PC-3 (cell line): ENCODE data around the gene LHX5. TPM values are rescaled to one million over a fixed set of nuclear protein-coding genes. Genes with fewer than 3 reads are reported as not detected.

Experiments
- ATAC-seq: fragments of 200-7000 bp; cut with Tn5 transposase; 2 replicates; pipeline ENCODE4 v1.9.1; 2020; ENCODE audit warnings: mild to moderate bottlenecking, moderate library complexity
- BruUV-seq: library from RNA; stranded (reverse); fragments of 400-500 nt; replicated peaks from 2 replicates; lab custom pipeline; 2021; lab: Mats Ljungman, UMichigan
- CTCF ChIA-PET: fragments of 300-600 bp; sonication (Branson Sonifier 250); formaldehyde crosslinking; loops from one replicate; lab custom pipeline; 2022; ENCODE audit warnings: antibody characterized with exemption; lab: Charles Lee
- POLR2A ChIA-PET: fragments of 300-600 bp; sonication (Branson Sonifier 250); formaldehyde crosslinking; loops from one replicate; lab custom pipeline; 2022; ENCODE audit warnings: antibody characterized with exemption; ENCODE audit not compliant: unreplicated experiment; lab: Charles Lee
- DNase-seq: peaks from one replicate; pipeline ENCODE4 v3.0.0-alpha.2; 2015
- H2AFZ ChIP-seq: fragments of 300-600 bp; sonication (generic); 2 replicates; pipeline ENCODE4 v1.6.0; 2016; ENCODE audit warnings: antibody characterized with exemption, low read length
- H3F3A ChIP-seq: fragments of 300-600 bp; sonication (generic); one replicate; pipeline ENCODE4 v1.6.0; 2017; ENCODE audit warnings: antibody characterized with exemption, low read length, control low read depth, mild to moderate bottlenecking; ENCODE audit not compliant: unreplicated experiment
- H3K27ac ChIP-seq: fragments of 300-600 bp; sonication (generic); 2 replicates; pipeline ENCODE4 v1.5.1; 2016; ENCODE audit warnings: mild to moderate bottlenecking, low read length
- H3K27me3 ChIP-seq: fragments of 300-600 bp; sonication (generic); 2 replicates; pipeline ENCODE4 v1.6.1; 2016; ENCODE audit warnings: low read length, mixed read lengths
- H3K36me3 ChIP-seq: fragments of 300-600 bp; sonication (generic); 2 replicates; pipeline ENCODE4 v1.6.1; 2016; ENCODE audit warnings: low read depth, mixed run types, low read length, mixed read lengths
- H3K4me1 ChIP-seq: fragments of 300-600 bp; sonication (generic); 2 replicates; pipeline ENCODE4 v1.5.1; 2016; ENCODE audit warnings: low read length; ENCODE audit not compliant: insufficient read depth
- H3K4me2 ChIP-seq: fragments of 300-600 bp; sonication (generic); 2 replicates; pipeline ENCODE4 v1.6.0; 2016; ENCODE audit warnings: low read length
- H3K4me3 ChIP-seq: fragments of 300-600 bp; sonication (generic); 2 replicates; pipeline ENCODE4 v1.5.1; 2016; ENCODE audit warnings: mild to moderate bottlenecking, low read length, mixed read lengths
- H3K79me2 ChIP-seq: fragments of 300-600 bp; sonication (generic); 2 replicates; pipeline ENCODE4 v1.6.1; 2017; ENCODE audit warnings: low read length, mixed read lengths
- H3K9ac ChIP-seq: fragments of 300-600 bp; sonication (generic); 2 replicates; pipeline ENCODE4 v1.6.0; 2016; ENCODE audit warnings: mild to moderate bottlenecking, low read length
- H3K9me2 ChIP-seq: fragments of 300-600 bp; sonication (generic); replicated peaks from 2 replicates; pipeline ENCODE4 v1.6.1; 2016; ENCODE audit warnings: mixed run types, low read length, mixed read lengths
- H3K9me3 ChIP-seq: fragments of 300-600 bp; sonication (generic); 2 replicates; pipeline ENCODE4 v1.6.1; 2016; ENCODE audit warnings: low read length, mixed read lengths
- H4K20me1 ChIP-seq: fragments of 300-600 bp; sonication (generic); 2 replicates; pipeline ENCODE4 v1.6.1; 2016; ENCODE audit warnings: low read length, mixed read lengths
- EZH2 ChIP-seq: fragments of 300-600 bp; sonication (generic); IDR thresholded peaks from one replicate; pipeline ENCODE4 v1.6.1; 2017; ENCODE audit warnings: antibody characterized with exemption, mild to moderate bottlenecking, low read length; ENCODE audit not compliant: unreplicated experiment
- EZH2phosphoT487 ChIP-seq: fragments of 300-600 bp; sonication (generic); IDR thresholded peaks from 2 replicates; pipeline ENCODE4 v1.6.1; 2018; ENCODE audit warnings: mild to moderate bottlenecking, antibody characterized with exemption, low read length, borderline replicate concordance
- intact Hi-C: fragments of 100-400 bp; cut with micrococcal nuclease; formaldehyde crosslinking; loops from 2 replicates; pipeline ENCODE4 v1.9.0; 2023
- total RNA-seq: library from RNA; depleted of rRNA; stranded (reverse); fragments of >200 nt; gene quantifications from 2 replicates; pipeline ENCODE4 v1.2.3, GENCODE V29; 2014
- TF ChIP-seq, protein P1 (sequence below): fragments of 300-600 bp; sonication (generic); conservative IDR thresholded peaks from 2 replicates; pipeline ENCODE4 v1.5.1; 2017; ENCODE audit warnings: antibody characterized with exemption, low read depth, mild to moderate bottlenecking, low read length

The LHX5 gene
- total RNA-seq, 1 experiment from 2014 or later, result 0.26 TPM

DNA sequence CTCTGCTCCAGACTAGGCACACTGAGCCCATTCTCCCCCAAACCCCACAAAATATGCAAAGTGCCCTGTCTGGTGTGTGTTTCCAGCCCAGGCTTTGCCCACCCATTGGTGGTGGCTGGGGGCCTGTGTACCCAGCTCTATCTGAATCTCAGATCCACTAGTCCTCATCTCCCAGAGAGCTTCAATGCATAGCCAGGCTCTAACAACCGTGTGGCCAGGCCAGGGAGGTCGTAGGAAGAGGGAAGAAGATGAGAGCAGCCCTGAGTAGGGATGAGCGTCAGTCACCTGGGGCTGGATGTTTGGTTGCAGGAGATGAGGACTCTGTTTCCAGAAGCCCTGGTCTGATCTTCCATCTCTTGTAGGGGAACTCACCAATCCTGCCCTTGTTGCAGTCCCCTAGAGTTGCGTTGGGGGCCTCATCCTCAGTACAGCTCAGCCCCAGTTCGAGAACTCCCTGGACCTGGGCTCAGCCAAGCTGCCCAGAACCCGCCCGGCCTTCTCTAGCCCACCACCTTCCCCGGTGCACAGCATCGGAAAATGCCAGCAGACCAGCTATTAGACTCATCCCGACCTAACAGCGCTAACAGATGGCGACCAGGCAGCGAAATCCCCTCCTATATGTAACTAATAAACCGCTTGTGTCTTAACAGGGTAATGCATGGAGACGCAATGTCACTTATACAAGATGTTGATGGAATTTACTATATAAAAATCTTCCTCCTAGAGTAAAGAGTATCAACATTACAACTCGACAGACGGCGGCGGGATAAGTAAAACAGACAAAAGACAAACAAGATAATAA, 3.2 kb upstream of the LHX5 start:
- Histone ChIP-seq H3K27ac (no peak overlapping the region), H3K36me3 (no peaks in the 10 kb centered on the region), H3K9ac (no peak overlapping the region), H3F3A (no peaks in the 10 kb centered on the region), H4K20me1 (no peaks in the 10 kb centered on the region), H3K27me3 (peaks cover 96% of the 10 kb centered on the region), H3K4me2 (no peak overlapping the region), H3K79me2 (no peaks in the 10 kb centered on the region), H3K4me1 (no peaks in the 10 kb centered on the region), H3K9me3 (no peaks in the 10 kb centered on the region), H2AFZ (no peak overlapping the region), H3K4me3 (no peak overlapping the region), H3K9me2 (no peaks in the 10 kb centered on the region)
- no peak for ATAC-seq
- intact Hi-C loops, result no loop called here
- POLR2A ChIA-PET, result no interaction called here
- DNase-seq, result no peak
- no TSS peak for BruUV-seq
- CTCF ChIA-PET, result no interaction called here
- TF ChIP-seq, protein P1, sequence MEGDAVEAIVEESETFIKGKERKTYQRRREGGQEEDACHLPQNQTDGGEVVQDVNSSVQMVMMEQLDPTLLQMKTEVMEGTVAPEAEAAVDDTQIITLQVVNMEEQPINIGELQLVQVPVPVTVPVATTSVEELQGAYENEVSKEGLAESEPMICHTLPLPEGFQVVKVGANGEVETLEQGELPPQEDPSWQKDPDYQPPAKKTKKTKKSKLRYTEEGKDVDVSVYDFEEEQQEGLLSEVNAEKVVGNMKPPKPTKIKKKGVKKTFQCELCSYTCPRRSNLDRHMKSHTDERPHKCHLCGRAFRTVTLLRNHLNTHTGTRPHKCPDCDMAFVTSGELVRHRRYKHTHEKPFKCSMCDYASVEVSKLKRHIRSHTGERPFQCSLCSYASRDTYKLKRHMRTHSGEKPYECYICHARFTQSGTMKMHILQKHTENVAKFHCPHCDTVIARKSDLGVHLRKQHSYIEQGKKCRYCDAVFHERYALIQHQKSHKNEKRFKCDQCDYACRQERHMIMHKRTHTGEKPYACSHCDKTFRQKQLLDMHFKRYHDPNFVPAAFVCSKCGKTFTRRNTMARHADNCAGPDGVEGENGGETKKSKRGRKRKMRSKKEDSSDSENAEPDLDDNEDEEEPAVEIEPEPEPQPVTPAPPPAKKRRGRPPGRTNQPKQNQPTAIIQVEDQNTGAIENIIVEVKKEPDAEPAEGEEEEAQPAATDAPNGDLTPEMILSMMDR, result no peak
- TF ChIP-seq EZH2, result no peak
- TF ChIP-seq EZH2phosphoT487, result 0 out of 2 replicates have a peak, but pooled peaks have one; percentile 48

DNA sequence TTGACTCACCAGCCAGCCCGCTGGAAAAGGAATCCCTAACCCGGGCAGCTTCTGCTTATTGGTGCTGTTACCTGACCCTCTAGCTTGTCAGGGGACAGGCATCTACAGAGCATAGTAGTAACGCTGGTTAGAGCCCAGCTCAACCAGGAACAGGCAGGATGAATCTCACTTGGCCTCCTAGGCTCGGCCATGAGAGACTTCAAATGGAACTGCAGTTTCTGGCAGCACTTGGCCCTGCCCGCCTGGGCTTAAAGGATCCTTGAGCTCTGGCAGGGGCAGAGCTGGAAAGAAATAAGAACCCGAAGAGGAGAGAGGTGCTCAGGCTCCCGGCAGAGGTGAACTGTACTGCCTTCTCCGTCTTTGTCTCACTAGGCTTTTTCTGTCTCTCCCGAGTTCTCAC, 2.3 kb upstream of the LHX5 start:
- H3K9ac ChIP-seq, result no peak overlapping the region
- H3K36me3 ChIP-seq, result no peaks in the 10 kb centered on the region

More for the DNA sequence above, 2.3 kb upstream of the LHX5 start:
- H2AFZ ChIP-seq, result no peak overlapping the region
- no peaks in the 10 kb centered on the region for H3K4me1 ChIP-seq
- peaks cover 96% of the 10 kb centered on the region for H3K27me3 ChIP-seq
- DNase-seq (peak; percentile 67), ATAC-seq (peak; percentile 66)
- POLR2A ChIA-PET, result no interaction called here
- no peaks in the 10 kb centered on the region for H3K9me2 ChIP-seq
- no peaks in the 10 kb centered on the region for H3F3A ChIP-seq
- no peak for TF ChIP-seq EZH2phosphoT487
- TF ChIP-seq, protein P1, result no peak
- TF ChIP-seq EZH2, result no peak
- H3K27ac ChIP-seq, result no peak overlapping the region
- intact Hi-C loops, result no loop called here
- CTCF ChIA-PET, result no interaction called here
- H3K9me3 ChIP-seq, result no peaks in the 10 kb centered on the region
- H3K4me3 ChIP-seq, result no peak overlapping the region
- no peaks in the 10 kb centered on the region for H3K79me2 ChIP-seq
- no peaks in the 10 kb centered on the region for H4K20me1 ChIP-seq
- no TSS peak for BruUV-seq
- H3K4me2 ChIP-seq, result peak overlapping the region; percentile 20; the same call in 1 of the 2 replicates
